ENCODE measurements around the gene RNASE7.
"Not testable (repeated sequence)": the region's sequence is repeated elsewhere in the genome, so short reads cannot be mapped to it uniquely, and the experiment has no call there.

RNASE7 gene

DNA sequence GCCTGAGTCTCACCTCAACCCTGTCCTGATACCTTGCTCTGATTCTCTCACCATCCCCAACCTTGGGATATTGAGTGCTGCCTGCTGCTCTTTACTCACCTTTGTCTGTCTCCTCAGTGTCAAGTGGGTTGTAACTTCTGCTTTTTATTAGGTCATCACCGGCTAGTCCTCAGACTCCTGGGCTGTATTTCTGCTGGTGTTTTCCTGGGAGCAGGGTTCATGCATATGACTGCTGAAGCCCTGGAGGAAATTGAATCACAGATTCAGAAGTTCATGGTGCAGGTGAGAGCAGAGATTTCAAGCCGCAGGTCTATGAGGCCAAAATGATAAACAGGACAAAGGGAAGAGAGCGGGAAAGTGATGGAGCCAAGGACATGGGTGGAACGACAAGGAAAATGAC, 42.6 kb upstream of the RNASE7 start:
- no peak for DNase-seq (ENCODE audit: insufficient read length, low spot score)
- no peak for FAIRE-seq
- TF ChIP-seq, protein P1, sequence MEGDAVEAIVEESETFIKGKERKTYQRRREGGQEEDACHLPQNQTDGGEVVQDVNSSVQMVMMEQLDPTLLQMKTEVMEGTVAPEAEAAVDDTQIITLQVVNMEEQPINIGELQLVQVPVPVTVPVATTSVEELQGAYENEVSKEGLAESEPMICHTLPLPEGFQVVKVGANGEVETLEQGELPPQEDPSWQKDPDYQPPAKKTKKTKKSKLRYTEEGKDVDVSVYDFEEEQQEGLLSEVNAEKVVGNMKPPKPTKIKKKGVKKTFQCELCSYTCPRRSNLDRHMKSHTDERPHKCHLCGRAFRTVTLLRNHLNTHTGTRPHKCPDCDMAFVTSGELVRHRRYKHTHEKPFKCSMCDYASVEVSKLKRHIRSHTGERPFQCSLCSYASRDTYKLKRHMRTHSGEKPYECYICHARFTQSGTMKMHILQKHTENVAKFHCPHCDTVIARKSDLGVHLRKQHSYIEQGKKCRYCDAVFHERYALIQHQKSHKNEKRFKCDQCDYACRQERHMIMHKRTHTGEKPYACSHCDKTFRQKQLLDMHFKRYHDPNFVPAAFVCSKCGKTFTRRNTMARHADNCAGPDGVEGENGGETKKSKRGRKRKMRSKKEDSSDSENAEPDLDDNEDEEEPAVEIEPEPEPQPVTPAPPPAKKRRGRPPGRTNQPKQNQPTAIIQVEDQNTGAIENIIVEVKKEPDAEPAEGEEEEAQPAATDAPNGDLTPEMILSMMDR (IDR thresholded peaks at IDR 0.05; ENCODE audit: insufficient read depth, missing control alignments), result no peak

DNA sequence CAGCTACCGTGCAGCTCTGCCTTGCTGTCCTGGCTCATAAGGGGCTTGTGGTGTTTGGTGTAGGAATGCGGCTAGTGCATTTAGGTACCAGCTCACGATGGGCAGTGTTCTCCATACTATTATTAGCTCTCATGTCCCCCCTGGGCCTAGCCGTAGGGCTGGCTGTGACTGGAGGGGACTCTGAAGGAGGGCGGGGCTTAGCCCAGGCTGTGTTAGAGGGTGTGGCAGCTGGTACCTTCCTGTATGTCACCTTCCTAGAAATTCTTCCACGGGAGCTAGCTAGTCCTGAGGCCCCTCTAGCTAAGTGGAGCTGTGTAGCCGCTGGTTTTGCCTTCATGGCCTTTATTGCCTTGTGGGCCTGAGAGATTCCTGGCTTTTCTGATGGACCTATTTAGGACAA, 40.9 kb upstream of the RNASE7 start:
- TF ChIP-seq, protein P1 (IDR thresholded peaks at IDR 0.05; ENCODE audit: insufficient read depth, missing control alignments), result no peak
- FAIRE-seq (no peak), DNase-seq (ENCODE audit: insufficient read length, low spot score) (no peak)

DNA sequence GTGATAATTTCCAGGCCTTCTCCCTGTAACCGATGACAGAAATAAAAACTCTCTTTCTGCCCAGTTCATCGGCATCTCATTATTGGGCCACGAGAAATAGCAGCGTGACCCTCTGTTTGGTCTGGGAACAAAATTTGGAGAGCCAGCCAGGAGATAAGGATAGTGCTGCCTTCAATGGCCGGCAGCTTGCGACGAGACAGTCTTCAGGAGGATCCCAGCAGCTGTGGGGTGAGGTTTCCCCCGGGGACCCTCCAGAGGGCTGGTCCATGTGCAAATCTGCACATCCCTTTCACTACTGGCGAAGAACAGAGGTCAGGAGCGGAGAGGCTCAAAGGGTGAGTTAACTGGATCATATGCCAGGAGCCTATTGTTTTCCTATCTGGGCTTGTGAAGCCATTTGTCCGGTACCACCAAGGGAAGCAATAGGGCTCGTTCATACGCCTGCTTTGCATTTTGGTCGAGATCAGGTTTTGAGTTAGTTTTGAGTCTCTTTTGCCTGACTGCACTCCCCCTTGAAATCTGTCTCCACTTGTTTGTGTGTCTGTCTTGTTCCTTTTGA, 38.3 kb upstream of the RNASE7 start:
- TF ChIP-seq, protein P1 (IDR thresholded peaks at IDR 0.05; ENCODE audit: insufficient read depth, missing control alignments), result no peak
- FAIRE-seq (no peak), DNase-seq (ENCODE audit: insufficient read length, low spot score) (no peak)

DNA sequence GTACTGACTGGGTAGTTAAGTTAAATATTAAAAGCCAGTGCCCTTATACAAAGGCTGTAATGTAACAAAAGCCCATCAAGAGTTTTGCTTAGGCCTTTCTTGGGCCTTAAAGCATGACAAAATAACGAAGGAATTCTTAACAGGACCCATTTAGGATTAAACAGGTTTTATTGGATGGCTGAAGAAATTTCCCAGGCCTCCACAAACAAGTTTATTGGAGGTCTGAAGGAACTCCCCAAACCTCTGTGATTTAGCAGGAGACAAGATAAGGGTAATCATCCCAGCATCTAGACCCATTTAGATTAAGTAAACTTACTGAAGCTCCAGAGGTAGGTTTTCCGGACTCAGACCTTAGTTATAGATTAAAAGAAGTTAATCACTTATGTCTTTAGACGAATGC, 32.4 kb upstream of the RNASE7 start:
- DNase-seq (ENCODE audit: insufficient read length, low spot score); FAIRE-seq: not testable (repeated sequence)

DNA sequence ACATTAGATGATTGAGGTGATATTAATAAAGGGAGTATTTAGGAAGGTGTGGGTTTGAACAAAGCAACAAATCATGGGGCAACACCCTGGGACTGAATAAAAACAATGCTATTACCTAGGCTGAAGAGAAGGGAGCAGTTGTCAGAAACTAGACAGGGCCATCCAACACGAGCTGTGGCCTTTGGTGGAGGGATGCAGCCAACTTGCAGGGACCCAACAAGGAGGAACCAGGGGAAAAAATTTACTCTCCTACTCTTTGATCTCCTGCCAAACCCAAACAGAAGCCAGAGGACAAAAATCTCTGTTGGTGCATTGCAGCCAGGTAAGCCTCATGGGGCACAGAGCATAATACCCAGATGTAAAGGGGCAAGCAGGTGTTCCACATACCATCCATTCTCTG, 31.0 kb upstream of the RNASE7 start:
- FAIRE-seq (no peak), DNase-seq (ENCODE audit: insufficient read length, low spot score) (no peak)
- TF ChIP-seq, protein P1 (IDR thresholded peaks at IDR 0.05; ENCODE audit: insufficient read depth, missing control alignments), result no peak

DNA sequence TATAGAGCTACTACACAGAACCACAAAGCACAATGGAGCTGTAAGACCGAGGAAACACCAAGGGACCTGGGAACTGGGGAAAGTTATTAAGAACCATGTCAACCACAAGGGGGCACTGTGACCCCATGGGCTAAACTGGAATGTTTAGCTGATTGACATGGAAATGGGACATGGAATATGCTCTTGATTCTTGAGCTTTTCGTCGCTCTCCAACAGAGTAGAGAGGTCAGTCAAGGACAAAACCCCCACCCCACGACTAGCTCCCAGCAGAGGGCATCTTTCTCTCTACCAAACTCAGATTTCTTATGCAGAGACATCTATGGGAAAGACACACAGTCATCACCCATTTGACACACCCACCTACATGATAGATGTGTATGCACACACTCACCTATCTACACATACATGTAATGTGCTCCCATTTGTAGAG, 27.4 kb upstream of the RNASE7 start:
- peak; percentile 63 for FAIRE-seq
- DNase-seq (ENCODE audit: insufficient read length, low spot score), result peak; percentile 53
- TF ChIP-seq, protein P1 (IDR thresholded peaks at IDR 0.05; ENCODE audit: insufficient read depth, missing control alignments), result peak; percentile 95

DNA sequence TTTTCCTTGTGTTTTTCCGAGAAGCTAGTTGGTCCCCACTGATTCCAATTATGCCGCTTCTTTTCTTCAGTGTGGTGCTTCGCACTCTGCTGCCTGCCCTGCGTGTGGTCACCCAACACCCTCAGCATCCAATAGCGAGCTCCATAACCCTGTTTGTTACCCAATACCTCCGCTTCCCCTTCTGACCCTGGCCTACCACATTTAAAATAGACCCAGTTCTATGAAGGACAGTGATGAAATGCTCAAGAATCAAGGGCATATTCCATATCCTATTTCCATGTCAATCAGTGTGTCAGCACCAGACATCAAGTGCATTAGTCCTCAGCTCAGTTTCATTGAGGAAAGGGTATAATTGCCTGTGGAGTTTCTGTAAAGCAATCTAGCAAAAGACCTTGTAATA, 26.9 kb upstream of the RNASE7 start:
- no peak for FAIRE-seq

More for the DNA sequence above, 26.9 kb upstream of the RNASE7 start:
- TF ChIP-seq, protein P1 (IDR thresholded peaks at IDR 0.05; ENCODE audit: insufficient read depth, missing control alignments), result no peak
- no peak for DNase-seq (ENCODE audit: insufficient read length, low spot score)
